HepG2 (cell line): ENCODE measurements around the gene CALML4. TPM values are rescaled to one million over a fixed set of nuclear protein-coding genes. Genes with fewer than 3 reads are reported as not detected.

Source experiments
- ATAC-seq: fragments of 200-7000 bp; cut with Tn5 transposase; 3 replicates; pipeline ENCODE4 v1.9.1; 2020; ENCODE audit warnings: mild to moderate bottlenecking, moderate library complexity
- BruUV-seq: library from RNA; stranded (reverse); fragments of 400-500 nt; replicated peaks from 2 replicates; lab custom pipeline; 2021; lab: Mats Ljungman, UMichigan
- CTCF ChIA-PET: fragments of 300-600 bp; formaldehyde crosslinking; extraction: SDS; loops from one replicate; lab custom pipeline; 2021; ENCODE audit warnings: low total read pairs, inconsistent platforms, low intra/inter-chr PET ratio; lab: Yijun Ruan, JAX
- POLR2A ChIA-PET: fragments of 350-600 bp; sonication (Branson Sonifier 250); formaldehyde crosslinking; loops from one replicate; lab custom pipeline; 2020; ENCODE audit warnings: antibody characterized with exemption, inconsistent platforms; lab: Yijun Ruan, JAX
- DNase-seq: peaks from one replicate; pipeline ENCODE4 v3.0.0-alpha.2; 2015; ENCODE audit warnings: low spot score
- FAIRE-seq: peaks from 3 replicates; lab custom pipeline; 2011; peaks lifted over from hg19 to GRCh38; lab: Jason Lieb, UNC
- H2AFZ ChIP-seq: one replicate; pipeline ENCODE4 v1.6.1; 2011; ENCODE audit warnings: low read length, inconsistent platforms
- H3K27ac ChIP-seq: fragments of 300-600 bp; 3 replicates; pipeline ENCODE4 v1.8.0; 2011; ENCODE audit warnings: mixed run types, mild to moderate bottlenecking, mixed read lengths, low read length, inconsistent platforms; ENCODE audit not compliant: insufficient read depth; ENCODE audit errors: extremely low read length
- H3K27me3 ChIP-seq, 2 experiments: fragments of 200-600 bp in 1 of 2; 2 replicates in 1 of 2; 3 replicates in 1 of 2; pipeline versions ENCODE4 v1.6.0 to v1.8.0; 2011; ENCODE audit warnings: low read length in 2 of 2, mild to moderate bottlenecking in 2 of 2, moderate library complexity in 2 of 2, inconsistent platforms in 1 of 2; ENCODE audit not compliant: insufficient read depth in 2 of 2, control insufficient read depth in 1 of 2
- H3K36me3 ChIP-seq, 2 experiments: fragments of 200-600 bp in 1 of 2; replicated peaks in 1 of 2; 2 replicates in 1 of 2; 3 replicates in 1 of 2; pipeline versions ENCODE4 v1.5.1 to v1.8.0; 2011; ENCODE audit warnings: low read length in 2 of 2, inconsistent platforms in 1 of 2; ENCODE audit not compliant: insufficient read depth in 2 of 2, control insufficient read depth in 1 of 2
- H3K4me1 ChIP-seq: 2 replicates; pipeline ENCODE4 v1.5.1; 2012; ENCODE audit warnings: low read length, inconsistent platforms; ENCODE audit not compliant: insufficient read depth
- H3K4me2 ChIP-seq: 2 replicates; pipeline ENCODE4 v1.6.0; 2011; ENCODE audit warnings: low read depth, low read length, inconsistent platforms
- H3K4me3 ChIP-seq, 3 experiments: fragments of 200-600 bp in 1 of 3; sonication (generic), shearing (Covaris generic) in 1 of 3; replicated peaks in 1 of 3; 2 replicates each; pipeline ENCODE4 v1.5.1; 2011 to 2016; ENCODE audit warnings: low read length in 3 of 3, inconsistent platforms in 2 of 3, low read depth in 2 of 3, mild to moderate bottlenecking in 2 of 3, control low read depth in 1 of 3, mixed read lengths in 1 of 3; ENCODE audit not compliant: insufficient read depth in 1 of 3
- H3K79me2 ChIP-seq: one replicate; pipeline ENCODE4 v1.6.1; 2011; ENCODE audit warnings: low read length, inconsistent platforms; ENCODE audit not compliant: insufficient read depth
- H3K9ac ChIP-seq: 2 replicates; pipeline ENCODE4 v1.6.0; 2011; ENCODE audit warnings: mild to moderate bottlenecking, low read depth, low read length, inconsistent platforms; ENCODE audit not compliant: insufficient read depth
- H3K9me3 ChIP-seq: 2 replicates; pipeline ENCODE4 v1.5.1; 2012; ENCODE audit warnings: mild to moderate bottlenecking, low read length
- H4K20me1 ChIP-seq: 2 replicates; pipeline ENCODE4 v1.6.0; 2011; ENCODE audit warnings: inconsistent platforms, mild to moderate bottlenecking, low read length, moderate library complexity; ENCODE audit not compliant: insufficient read depth
- DMAP1 ChIP-seq: IDR thresholded peaks from 2 replicates; pipeline ENCODE4 v1.6.1; 2016
- ESRRA ChIP-seq: sonication (generic); formaldehyde crosslinking; IDR thresholded peaks from 2 replicates; pipeline ENCODE4 v1.5.1; 2020; ENCODE audit warnings: mild to moderate bottlenecking, low read depth, missing genetic modification reagents
- FOXC1 ChIP-seq: sonication (generic); formaldehyde crosslinking; IDR thresholded peaks from 2 replicates; pipeline ENCODE4 v1.8.0; 2022; ENCODE audit warnings: mild to moderate bottlenecking, missing genetic modification reagents, borderline replicate concordance
- NFKBIZ ChIP-seq: IDR thresholded peaks from 2 replicates; pipeline ENCODE4 v1.6.1; 2018; ENCODE audit warnings: missing genetic modification reagents, missing compliant biosample characterization
- NR3C1 ChIP-seq: sonication (generic); formaldehyde crosslinking; IDR thresholded peaks from 2 replicates; pipeline ENCODE4 v1.4.0; 2020; ENCODE audit warnings: missing genetic modification reagents
- ZNF17 ChIP-seq: sonication (generic); formaldehyde crosslinking; IDR thresholded peaks from 2 replicates; pipeline ENCODE4 v1.5.0; 2020; ENCODE audit warnings: mild to moderate bottlenecking, missing genetic modification reagents
- ZNF672 ChIP-seq: sonication (generic); formaldehyde crosslinking; IDR thresholded peaks from 2 replicates; pipeline ENCODE4 v1.8.1; 2022; ENCODE audit warnings: missing genetic modification reagents
- WGBS: methylation state at CpG from one replicate; pipeline ENCODE4 v1.1.6; 2017; ENCODE audit warnings: low lambda C conversion rate; 5-methylcytosine and 5-hydroxymethylcytosine counted together
- in situ Hi-C: cut with HindIII; loops from 2 replicates; pipeline ENCODE4 v1.10.0; 2017; ENCODE audit warnings: low pct_unique_long_range_greater_than_20kb; ENCODE audit not compliant: extremely low pct_ligation_motif_present
- intact Hi-C: fragments of 100-400 bp; cut with micrococcal nuclease; formaldehyde crosslinking; loops from one replicate; pipeline ENCODE4 v1.10.0; 2022; ENCODE audit not compliant: unreplicated experiment
- polyA plus RNA-seq, 8 experiments: library from polyadenylated mRNA; depleted of rRNA in 3 of 8; stranded (reverse) in 7 of 8; unstranded in 1 of 8; fragments of >200 nt; fragmentation: Illumina TruSeq in 4 of 8; extraction: Trizol in 4 of 8; gene quantifications; 2 replicates each; pipeline versions ENCODE4 v1.2.1 to v1.2.3, GENCODE V29; 2011 to 2016; ENCODE audit warnings: low read depth in 4 of 8, missing spikeins in 1 of 8, mixed read lengths in 1 of 8; ENCODE audit not compliant: insufficient read depth in 1 of 8
- total RNA-seq, 5 experiments: library from RNA; depleted of rRNA; stranded (reverse); fragments of >200 nt; fragmentation: Illumina TruSeq; extraction: Trizol; gene quantifications; 2 replicates each; pipeline ENCODE4 v1.2.3, GENCODE V29; 2016; ENCODE audit warnings: low read depth in 1 of 5
- TF ChIP-seq, protein P1 (sequence below): sonication (generic); formaldehyde crosslinking; IDR thresholded peaks from 2 replicates; pipeline ENCODE4 v1.4.0; 2020; ENCODE audit warnings: mild to moderate bottlenecking, missing genetic modification reagents
- TF ChIP-seq, protein P2 (sequence below): sonication (generic); formaldehyde crosslinking; IDR thresholded peaks from 2 replicates; pipeline ENCODE4 v1.4.0; 2020; ENCODE audit warnings: low read depth, mild to moderate bottlenecking, missing genetic modification reagents
- TF ChIP-seq, protein P3 (sequence below): sonication (generic); formaldehyde crosslinking; IDR thresholded peaks from 2 replicates; pipeline ENCODE4 v1.4.0; 2020; ENCODE audit warnings: missing genetic modification reagents

CALML4 gene
- total and polyA plus RNA-seq, 2 of the 13 experiments (the other 11 are each of a cell fraction or from before 2014, with no cell fraction given), result 3.6 to 8.7 TPM

GRCh38 chr15:68218331-68218730, 13.2 kb upstream of the CALML4 start:
- intact Hi-C loops (no loop called here), in situ Hi-C loops (no loop called here)
- ATAC-seq, result no peak
- Histone ChIP-seq H3K9ac (no peak overlapping the region), H4K20me1 (no peaks in the 10 kb centered on the region), H3K9me3 (no peaks in the 10 kb centered on the region), H3K27me3 (no peaks in the 10 kb centered on the region), H3K4me3 (no peak overlapping the region), H3K36me3 (peaks cover 8 to 29% of the 10 kb centered on the region in 2 experiments; a peak in 4 of 5 replicates), H3K4me1 (peaks cover 1% of the 10 kb centered on the region; the same call in 1 of the 2 replicates), H2AFZ (no peak overlapping the region), H3K4me2 (no peak overlapping the region), H3K27ac (no peak overlapping the region), H3K79me2 (peaks cover 25% of the 10 kb centered on the region)
- ChIA-PET CTCF (no interaction called here), POLR2A (no interaction called here)
- no TSS peak for BruUV-seq
- DNase-seq, result no peak
- 95% methylated on average over 8 of the region's 8 CpGs for WGBS
- TF ChIP-seq, protein P1, sequence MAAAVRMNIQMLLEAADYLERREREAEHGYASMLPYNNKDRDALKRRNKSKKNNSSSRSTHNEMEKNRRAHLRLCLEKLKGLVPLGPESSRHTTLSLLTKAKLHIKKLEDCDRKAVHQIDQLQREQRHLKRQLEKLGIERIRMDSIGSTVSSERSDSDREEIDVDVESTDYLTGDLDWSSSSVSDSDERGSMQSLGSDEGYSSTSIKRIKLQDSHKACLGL, result no peak
- no peak for TF ChIP-seq ZNF672
- no peak for TF ChIP-seq FOXC1
- no peak for TF ChIP-seq ESRRA (CRISPR knock-in tag)
- TF ChIP-seq ZNF17 (CRISPR knock-in tag), result no peak
- no peak for TF ChIP-seq NFKBIZ (CRISPR knock-in tag)
- TF ChIP-seq, protein P2, sequence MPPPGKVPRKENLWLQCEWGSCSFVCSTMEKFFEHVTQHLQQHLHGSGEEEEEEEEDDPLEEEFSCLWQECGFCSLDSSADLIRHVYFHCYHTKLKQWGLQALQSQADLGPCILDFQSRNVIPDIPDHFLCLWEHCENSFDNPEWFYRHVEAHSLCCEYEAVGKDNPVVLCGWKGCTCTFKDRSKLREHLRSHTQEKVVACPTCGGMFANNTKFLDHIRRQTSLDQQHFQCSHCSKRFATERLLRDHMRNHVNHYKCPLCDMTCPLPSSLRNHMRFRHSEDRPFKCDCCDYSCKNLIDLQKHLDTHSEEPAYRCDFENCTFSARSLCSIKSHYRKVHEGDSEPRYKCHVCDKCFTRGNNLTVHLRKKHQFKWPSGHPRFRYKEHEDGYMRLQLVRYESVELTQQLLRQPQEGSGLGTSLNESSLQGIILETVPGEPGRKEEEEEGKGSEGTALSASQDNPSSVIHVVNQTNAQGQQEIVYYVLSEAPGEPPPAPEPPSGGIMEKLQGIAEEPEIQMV (CRISPR knock-in tag), result no peak
- TF ChIP-seq, protein P3, sequence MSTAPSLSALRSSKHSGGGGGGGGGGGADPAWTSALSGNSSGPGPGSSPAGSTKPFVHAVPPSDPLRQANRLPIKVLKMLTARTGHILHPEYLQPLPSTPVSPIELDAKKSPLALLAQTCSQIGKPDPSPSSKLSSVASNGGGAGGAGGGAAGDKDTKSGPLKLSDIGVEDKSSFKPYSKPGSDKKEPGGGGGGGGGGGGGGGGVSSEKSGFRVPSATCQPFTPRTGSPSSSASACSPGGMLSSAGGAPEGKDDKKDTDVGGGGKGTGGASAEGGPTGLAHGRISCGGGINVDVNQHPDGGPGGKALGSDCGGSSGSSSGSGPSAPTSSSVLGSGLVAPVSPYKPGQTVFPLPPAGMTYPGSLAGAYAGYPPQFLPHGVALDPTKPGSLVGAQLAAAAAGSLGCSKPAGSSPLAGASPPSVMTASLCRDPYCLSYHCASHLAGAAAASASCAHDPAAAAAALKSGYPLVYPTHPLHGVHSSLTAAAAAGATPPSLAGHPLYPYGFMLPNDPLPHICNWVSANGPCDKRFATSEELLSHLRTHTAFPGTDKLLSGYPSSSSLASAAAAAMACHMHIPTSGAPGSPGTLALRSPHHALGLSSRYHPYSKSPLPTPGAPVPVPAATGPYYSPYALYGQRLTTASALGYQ, result no peak
- no peak for TF ChIP-seq DMAP1 (CRISPR knock-in tag)
- no peak for TF ChIP-seq NR3C1 (CRISPR knock-in tag)
- no peak for FAIRE-seq
